Right lobe of liver (tissue), 4 donors: ENCODE data around the gene ZXDC.

Experiments used
- POLR2A ChIP-seq: fragments of 450-650 bp; IDR thresholded peaks from one replicate; pipeline ENCODE4 v1.6.1; 2017; ENCODE audit warnings: antibody characterized with exemption, mild to moderate bottlenecking
- TF ChIP-seq, protein P1 (sequence below), 4 donors: fragments of 200-600 bp in 3 of 4; fragments of 450-650 bp in 1 of 4; IDR thresholded peaks; one replicate each; pipeline versions ENCODE4 v1.5.1 to v1.8.0; 2016 to 2022; ENCODE audit warnings: antibody characterized with exemption in 4 of 4, mild to moderate bottlenecking in 2 of 4
- donor health status: DM: no; HTN: no; CAD: no.
- donor health status: DM: no; HTN: no; CAD: no.
- donor health status: DM: no; HTN: yes; CAD: no.

DNA sequence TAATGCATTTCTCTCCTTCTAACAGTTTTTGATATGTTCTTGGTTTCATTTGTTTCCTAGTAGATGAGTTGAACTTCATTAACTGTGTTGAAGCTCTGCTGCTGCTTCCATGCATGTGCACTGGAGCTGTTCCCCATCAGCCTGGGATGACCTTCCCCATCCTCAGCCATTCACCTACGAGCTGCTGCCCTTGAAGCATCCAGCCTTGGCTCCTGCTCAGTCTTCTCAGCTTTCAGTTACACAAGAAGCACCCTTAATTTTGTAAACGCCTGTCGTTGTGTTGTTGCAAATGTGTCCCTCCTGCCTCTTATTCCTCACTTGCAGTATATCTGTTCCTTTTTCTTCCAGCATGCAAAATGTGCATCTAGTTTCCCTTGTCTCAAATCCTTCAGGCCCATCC is 8.5 kb upstream of the ZXDC start:
- no peak for TF ChIP-seq POLR2A
- TF ChIP-seq, protein P1, sequence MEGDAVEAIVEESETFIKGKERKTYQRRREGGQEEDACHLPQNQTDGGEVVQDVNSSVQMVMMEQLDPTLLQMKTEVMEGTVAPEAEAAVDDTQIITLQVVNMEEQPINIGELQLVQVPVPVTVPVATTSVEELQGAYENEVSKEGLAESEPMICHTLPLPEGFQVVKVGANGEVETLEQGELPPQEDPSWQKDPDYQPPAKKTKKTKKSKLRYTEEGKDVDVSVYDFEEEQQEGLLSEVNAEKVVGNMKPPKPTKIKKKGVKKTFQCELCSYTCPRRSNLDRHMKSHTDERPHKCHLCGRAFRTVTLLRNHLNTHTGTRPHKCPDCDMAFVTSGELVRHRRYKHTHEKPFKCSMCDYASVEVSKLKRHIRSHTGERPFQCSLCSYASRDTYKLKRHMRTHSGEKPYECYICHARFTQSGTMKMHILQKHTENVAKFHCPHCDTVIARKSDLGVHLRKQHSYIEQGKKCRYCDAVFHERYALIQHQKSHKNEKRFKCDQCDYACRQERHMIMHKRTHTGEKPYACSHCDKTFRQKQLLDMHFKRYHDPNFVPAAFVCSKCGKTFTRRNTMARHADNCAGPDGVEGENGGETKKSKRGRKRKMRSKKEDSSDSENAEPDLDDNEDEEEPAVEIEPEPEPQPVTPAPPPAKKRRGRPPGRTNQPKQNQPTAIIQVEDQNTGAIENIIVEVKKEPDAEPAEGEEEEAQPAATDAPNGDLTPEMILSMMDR (IDR thresholded peaks at IDR 0.05) = no peak
